ELF-1 (cell line): ENCODE results near the gene SEMA4C.

Source experiments
- DNase-seq: peaks from one replicate; pipeline ENCODE4 v3.0.0-alpha.2; 2016; ENCODE audit warnings: low read depth, low spot score

SEMA4C gene

DNA sequence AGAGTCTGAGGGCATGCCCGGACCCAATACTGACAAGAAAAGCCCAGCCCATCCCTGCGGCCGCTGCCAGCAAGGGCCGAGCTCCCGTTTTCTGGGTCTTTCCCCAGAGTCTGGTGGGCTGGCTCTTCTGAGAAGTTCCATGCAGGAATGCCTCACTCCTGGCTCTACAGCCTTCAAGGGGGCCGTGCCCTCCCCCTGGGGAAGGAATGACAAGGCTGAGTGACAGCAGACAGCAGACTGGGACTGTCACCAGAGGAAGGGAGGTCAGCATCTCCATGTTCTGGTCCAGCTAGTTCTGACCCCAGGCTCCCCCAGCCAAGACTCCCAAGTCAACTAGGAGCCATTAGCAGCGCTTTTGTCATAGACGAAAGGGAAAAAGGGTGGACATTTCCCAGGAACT, 13.0 kb upstream of the SEMA4C start:
- DNase-seq, result peak; percentile 72

DNA sequence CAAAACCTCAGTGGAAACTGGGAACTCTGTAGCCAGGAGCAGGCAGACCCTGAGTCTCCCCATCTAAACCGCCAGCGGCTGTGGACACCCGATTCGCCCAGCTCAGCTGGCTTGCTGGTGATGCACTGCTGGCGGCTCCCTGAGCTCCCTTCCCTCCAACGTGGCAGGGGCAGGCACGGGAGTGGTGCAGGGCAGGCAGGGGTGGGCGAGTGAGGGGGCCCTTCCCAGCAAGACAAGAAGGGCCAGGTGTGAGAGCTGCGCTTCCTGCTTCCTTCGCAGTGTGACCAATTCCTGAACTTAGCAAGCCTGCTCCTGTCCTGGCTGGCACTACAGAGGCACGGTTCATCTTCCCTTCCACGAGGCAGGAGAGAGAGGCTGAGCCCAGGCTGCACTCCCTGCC, 12.3 kb upstream of the SEMA4C start:
- peak; percentile 60 for DNase-seq

DNA sequence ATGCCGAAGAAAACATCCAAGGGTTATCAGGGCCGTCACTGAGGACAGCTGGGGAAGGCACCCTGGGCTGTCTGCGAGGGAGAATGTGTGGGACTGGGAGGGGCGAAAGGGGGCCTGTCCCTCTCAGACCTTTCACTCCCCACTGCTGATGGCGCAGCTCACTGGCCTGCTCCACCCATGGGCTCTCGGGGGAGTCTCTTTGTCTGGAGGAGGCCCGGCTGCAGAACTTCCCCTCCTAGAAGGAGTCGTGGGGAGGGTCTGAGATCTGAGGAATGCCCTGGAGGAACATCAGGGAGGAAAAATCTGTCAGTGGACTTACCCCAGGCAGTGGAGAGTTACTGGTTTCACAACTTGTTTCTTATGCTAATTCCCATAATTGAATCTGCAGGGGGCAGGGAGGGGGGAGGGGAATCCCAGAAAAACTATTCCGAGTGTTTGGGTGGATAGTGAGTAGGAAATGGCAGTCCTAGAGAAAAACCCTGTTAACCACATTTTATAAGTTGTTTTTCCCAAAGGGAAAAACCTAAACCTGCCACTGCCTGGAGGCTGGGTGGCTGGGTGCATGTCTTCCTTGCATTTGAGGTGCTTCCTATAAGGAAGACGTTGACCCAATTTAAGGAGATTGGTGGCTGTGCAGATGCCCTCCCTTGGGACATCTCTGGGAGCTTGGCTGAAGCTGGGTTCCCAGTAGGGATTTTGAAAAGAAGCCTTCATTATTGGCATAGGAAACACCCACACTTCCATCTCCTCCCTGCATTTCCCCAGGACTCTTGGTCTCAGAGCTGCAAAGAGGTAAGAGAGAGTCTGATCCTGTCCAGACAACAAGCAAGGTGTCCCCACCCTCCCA, 11.7 kb upstream of the SEMA4C start:
- peak; percentile 93 for DNase-seq

DNA sequence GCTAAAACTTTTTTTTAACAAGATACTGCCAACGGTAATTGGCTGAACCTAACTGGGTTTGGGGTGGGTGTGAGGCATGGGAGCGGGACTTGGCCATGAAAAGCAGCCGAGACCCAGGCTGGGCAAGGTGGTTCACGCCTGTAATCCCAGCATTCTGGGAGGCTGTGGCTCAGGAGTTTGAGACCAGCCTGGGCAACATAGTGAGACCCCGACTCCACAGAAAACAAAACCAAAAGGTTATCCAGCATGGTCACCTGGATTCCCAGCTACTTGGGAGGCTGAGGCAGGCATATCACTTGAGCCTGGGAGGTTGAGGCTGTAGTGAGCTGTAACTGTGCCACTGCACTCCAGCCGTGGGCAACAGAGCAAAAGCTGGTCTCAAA, 11.0 kb upstream of the SEMA4C start:
- DNase-seq, result no peak

DNA sequence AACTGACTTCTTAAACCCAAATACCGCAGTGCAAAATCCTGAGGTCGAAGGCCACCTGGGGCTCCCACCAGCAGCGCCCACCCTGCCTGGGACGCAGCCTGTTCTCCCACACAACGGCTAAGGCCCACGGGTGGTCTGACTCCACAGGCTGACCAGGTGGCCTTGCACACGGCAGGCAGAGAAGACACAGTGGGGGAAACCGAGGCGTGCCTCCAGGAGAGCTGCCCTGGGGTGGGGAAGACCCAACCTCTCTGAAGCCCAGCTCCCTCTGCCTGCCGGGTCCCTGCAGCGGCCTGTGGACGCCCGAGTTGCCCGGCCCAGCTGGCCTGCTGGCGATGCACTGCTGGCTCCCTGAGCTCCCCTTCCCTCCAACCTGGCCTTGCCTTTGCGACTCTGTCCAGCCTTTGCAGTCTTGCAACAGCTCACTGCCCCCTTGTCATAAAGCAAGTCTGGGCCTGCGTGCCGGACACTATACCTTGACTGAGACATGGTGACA, 9.7 kb upstream of the SEMA4C start:
- DNase-seq, result no peak

DNA sequence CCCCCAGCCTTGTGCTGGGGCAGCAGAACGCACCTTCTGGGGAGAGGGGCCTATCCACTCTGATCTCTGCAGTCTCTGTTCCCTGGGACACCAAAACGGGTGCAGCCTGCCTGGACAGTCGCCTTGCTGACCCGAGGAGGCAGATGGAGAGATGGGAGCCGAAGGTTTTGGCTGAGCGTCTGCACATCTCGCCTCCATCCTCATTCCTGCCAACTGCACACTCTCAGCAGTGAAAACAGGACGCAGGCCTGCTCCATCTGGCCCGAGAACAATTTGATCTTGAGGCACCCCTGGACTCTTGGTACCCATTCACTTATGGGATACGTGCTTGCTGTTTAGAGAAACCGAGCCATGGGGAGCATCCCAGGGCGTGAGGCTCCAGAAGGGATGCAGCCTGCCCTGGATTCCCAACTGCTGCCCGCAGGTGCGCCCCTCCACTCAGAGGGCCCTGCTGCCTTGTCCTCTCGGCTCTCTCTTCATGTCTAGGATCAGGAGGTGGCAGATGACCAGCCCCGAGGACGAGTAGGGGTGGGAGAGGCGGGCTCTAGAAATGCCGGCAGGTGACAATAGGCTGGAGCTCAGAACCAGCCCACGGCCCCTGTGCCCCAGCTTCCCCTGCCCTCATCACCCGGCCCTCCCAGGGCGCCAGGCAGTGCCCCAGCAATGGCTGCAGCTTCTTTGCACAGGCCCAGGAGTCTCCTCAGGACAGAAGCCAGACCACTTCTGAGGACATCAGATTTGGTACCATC, 9.1 kb upstream of the SEMA4C start:
- no peak for DNase-seq

DNA sequence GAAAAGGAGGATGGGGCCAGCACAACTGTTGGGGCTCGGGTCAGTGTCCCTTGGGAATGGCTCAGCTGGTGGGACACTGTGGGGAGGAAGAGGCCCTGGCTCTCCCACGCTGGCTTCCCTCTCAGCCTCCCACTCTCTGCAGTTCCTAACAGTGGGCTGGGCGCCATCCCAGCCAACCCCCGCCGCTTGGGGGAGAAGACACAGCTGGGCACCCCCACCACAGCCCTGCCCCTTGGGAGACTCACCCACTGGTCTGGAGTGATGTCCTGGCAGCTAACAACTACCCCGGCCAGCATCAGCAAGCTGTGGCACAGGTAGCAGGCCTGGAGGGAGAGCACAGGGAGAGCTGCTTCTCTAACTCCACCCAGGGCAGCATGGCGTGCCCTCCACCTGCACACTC, 8.3 kb upstream of the SEMA4C start:
- no peak for DNase-seq

DNA sequence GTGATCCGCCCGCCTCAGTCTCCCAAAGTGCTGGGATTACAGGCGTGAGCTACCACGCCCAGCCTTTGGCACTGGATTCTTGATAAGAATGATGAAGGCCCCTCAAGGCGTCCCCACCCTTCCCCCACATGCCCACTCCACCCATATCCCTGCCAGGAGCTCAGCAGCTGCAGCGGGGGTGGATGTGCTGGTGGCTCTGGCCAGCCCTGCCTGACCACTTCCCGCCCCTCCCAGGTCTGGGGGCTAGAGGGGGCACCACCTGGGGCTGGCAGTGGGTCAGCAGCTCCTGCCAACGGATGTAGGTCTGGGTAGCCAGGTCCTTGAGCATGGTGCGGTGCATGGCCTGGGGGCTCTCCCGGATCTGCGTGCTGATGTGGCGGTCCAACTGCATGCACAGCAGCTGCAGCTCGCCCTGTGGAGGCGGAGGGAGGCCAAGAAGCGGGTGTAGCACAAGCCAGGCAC, 7.8 kb upstream of the SEMA4C start:
- peak; percentile 49 for DNase-seq

DNA sequence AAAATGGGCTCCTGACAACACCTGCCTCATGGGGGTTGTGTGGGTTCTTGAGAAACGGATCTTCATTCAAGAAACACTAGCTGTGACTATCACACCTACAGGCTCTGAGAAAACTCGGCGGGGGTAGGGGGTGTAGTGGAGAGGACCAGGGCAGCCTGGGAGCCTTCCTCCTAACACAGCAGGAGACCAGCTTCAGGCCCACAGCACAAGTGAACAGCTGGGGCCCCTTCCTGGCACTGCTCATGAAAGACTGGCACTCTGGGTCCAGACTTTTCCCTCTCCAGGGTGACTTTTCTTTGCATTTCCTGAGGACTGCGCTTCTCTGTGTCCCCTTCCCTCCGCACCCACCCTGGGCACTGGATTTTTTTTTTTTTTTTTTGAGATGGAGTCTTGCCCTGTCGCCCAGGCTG, 7.2 kb upstream of the SEMA4C start:
- DNase-seq, result no peak

DNA sequence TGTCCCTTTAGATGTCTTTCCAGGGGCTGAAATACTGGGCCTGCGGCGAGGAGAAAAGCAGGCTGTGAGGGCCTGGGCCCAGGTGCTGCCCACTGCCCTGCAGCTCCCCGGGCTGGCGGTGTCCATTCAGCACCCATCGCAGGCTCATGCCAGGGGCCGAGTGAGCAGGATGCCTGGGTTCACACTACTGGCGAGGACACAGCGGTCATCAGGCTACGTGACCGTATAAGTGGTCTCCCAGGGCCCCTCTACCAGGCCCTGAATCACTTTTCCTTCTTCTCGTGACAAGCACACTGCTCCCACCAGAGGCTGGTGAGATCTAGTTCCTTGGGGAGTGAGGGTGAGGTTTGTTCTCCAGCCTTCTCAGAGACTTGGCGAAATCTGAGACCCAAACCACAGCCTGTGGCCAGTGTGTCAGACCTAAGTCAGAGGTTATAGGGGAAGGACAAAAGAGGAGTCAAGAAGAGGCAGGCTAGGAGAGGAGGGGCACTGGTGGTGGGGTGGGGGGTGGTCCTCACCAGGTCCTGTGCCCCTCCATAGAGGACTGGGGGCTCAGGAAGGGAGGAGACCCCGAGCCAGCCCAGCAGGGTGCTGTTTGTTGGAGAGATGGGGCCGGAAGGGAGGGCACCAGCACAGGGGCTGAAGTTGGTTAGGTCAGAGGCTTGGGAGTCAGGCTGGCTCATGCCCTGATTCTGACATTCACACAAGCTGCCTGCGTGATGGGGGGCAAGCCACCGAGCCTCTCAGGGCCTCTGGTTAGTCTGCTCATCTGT, 6.6 kb upstream of the SEMA4C start:
- DNase-seq, result no peak

DNA sequence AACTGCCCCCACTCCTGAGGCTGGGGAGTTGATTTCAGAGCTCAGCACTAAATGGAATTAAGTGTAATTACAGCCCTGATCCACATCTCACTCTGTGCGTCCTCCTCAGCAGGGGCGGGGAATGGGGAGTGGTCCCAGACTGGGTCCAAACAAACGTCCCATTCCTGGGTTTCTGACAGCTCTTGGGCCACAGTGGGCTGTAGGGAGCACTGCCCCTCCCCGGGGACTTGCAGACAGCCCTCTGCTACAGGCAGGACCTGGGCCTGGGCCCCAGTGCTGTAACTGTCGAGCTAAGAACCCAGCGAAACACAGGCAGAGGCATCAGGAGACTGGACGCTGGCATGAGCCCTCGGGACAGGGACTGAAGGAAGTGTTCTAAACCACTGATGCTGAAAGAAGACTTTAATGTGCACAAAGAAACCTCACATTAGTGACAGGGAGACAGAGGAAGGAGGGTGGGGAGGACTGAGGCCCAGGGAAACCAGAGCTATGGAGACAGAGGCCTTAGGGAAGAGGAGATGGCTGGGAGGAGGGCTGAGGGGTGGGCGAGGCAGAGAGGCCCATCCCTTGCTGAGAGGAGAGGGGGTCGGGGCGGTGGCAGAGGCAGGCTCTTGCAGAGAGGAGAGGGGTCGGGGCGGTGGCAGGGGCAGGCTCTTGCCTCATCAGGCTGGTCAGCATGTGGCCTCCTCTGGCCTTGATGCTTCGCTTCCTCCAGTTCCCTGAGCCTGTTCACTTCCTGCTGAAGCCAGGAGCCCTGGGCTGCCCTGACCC, 5.8 kb upstream of the SEMA4C start:
- peak; percentile 75 for DNase-seq

DNA sequence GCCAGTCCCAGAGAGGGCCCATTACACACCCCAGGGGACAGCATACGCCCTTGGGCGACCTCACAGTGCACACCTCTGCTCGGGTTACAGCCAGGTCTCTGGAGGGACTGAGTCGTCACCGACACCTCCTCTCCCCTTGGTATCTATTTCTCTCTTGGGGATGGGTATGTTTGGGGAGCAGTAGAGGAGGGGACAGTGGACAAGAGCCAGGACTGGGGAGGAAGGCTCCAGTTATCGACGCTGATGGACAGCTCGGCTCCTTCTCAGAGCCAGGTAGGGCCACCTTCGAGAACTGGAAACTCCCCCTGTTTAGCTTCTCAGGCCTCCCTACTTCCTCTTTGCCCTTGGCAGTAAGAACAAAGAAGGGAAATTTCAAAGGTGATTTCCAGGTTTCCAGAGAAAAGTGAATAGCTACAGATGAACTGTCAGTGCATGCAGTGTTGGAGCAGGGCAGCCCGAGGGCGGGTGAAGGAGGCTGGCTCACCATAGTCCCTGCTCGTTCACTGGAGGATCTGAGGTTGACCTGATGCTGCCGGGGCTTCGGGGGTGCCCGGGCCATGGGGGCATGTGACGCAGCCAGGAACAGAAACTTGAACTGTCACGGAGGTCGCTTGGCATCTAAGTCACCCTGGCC, 4.4 kb upstream of the SEMA4C start:
- peak; percentile 79 for DNase-seq

DNA sequence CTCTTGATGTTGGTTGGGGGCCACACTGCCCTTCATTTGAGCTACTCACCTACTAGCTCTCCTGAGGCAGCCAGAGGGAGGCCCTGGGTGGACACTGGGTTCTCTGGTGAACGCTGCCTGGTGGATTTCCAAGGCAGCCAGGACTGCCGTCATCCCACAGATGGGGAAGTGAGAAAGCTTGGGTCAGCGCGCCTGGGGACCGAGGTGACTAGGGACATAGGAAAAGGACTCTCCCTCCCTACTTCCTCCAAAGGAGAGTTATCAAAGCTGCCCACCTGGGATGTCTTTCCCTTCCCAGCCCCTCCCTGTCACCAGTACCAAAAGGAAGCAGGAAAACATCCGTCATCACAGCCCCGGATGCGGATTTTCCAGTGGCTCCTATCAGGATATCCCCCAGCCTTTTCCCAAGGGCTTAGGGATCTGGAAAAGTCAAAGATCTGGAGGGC, 3.8 kb upstream of the SEMA4C start:
- peak; percentile 50 for DNase-seq

DNA sequence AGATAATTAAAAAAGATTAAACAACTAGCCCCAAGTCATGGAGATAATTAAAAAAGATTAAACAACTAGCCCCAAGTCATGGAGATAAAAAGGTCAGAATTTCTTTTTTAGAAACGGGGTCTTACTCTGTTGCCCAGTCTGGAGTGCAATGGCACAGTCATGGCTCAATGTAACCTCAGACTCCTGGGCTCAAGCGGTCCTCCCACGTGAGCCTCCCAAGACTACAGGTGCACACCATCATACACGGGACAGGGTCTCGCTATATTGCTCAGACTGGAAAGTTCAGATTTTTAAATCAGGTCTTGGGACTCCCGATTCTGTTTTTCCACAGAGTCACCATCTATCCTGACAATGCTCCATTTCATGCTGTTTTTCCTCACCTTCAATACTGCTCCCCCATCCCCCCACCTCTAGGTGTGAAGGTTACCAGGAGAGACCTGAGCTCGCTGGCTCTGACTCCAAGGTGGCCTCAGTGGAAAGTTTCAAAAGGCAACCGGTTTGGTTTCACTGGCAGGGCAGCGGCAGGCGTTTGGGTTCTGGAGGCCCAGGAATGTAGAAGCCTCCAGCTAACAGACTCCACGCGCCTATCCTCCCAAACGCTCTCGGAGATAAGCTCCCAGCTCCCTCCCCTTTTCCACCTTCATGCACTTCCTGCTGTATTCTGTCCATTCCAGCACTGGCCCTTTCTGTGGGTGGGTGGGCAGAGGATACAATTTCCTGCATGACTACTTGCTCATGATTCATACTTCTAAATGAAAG, 2.9 kb upstream of the SEMA4C start:
- DNase-seq, result peak; percentile 88

DNA sequence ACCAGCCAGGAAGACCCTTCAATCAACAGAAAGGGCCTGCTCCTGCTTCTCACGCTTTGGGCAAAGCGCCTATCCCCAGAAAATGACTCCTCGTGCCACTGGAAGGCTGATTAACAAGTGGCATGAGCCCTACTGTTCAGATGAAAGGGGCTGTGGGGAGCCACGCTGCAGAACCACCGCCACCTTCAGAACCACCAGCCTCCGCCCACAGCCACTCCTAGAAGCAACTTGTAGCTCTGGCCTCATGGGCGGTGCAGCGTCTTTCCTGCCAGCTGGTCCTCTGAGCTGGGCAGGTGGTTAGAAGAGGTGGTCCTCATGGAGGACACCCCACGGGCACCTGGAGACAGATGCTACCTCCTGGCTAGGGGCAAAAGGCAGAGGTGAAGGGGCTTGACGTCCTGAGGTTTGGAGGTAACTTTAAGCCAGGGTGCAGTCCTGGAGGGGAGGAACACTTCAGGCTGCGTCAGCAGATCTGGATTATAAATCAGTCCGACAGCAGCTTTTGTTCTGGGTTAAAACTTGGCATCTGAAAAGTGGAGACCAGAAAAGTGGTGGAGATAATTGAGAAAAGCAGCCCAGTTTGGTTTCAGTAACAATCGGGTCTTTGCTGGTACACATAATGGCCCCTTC, 861 bp upstream of the SEMA4C start:
- DNase-seq, result peak; percentile 51

DNA sequence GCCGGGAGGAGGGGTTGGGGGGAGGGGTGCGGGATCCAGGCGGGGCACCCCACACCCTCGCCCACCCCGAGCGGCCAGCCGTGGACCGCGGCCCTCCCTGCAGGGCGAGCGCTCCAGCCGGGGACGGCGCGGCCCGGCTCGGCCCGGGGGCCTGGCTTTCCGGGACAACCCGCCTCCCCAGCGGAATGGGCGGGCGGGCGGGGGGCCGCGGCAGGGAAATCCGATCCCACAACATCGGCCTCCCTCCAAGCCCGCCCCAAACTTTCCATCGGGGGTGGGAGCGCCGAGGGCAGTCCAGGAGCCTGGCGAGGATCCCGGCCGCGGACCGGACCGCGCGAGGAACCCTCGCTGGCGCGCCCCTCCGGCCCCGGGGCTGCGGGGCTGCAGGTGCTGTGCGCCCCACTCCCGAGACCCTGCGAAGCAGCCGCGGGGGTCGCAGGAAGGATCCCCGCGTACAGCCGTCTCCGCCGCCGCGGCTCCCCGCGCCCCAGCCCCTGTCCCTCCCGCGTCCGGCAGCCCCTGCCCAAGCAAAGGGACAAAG, 529 bp downstream of the SEMA4C start:
- peak; percentile 45 for DNase-seq

DNA sequence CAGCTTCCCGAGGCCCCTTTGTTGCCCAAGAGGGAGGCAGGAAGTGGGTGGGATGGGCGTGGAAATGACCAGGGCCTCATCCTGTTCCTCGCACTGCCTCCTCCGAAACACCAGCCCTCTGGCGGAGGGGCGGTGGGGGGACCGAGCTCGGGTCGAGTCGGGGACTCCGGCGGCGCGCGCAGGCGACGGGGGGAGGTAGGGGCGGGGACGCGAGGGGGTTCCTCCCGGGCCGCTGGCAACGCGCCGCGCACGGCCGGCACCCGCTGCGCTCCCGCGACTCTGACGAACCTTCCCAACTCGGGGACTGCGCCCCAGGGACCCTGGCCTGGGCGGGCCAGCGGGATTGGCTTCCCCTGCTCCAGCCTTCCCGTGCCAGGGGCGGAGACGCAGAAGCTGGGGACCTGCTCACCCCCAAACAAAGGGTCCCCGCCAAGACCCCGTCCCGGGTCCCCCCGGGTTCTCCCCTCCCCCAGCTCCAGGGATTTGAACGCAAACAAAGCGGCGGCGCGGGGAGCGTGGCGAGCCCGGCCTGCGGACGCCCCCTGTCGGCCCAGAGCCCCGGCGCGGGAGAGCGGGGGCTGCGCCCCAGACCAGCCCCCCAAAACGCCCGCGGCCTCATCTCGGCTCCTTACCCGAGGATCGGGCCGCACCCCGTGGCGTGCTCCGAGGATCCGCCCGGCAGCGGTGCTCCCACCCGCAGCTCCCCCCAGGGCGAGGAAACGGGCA, 1.2 kb downstream of the SEMA4C start:
- peak; percentile 67 for DNase-seq

DNA sequence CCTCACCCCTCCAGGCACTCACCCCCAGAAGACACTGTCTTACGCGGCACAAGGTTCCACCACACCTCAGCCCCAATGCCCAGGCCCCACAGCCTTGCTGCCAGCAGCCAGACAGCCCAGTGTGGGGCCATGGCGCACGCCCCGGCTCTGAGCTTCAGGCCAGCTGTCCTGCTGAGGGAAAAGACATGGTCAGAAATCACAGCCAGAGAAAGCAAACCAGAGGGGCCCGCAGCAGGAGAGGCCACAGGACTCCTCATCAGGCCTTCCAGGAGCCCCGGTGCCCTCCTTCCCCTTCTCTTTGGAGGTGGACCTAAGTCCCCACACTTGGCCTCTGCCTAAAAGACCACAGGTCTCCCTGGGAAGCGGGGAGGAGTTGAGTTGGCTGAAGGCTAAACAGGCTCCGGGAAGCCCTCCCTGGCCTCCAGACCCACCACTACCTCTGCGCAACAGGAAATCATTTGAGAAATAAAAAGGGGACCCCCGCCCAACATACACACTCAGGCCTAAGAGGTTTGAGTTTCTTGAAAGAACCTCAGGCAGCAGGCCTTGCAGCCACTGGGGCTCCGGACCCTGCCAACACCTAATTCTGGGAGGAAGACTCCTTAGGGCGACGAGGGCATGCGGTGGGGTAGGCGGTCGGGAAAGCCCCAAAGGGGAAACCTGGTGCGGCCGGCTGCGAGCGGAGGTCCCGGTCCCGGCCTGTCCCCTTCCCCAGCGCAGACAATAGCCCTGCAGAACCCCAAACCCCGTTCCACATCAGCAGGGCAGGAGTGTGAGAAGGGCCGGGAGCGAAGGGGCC, 1.9 kb downstream of the SEMA4C start:
- DNase-seq, result peak; percentile 29
